ENCODE results near the gene ERCC8. TPM values are rescaled to one million over a fixed set of nuclear protein-coding genes. Genes with fewer than 3 reads are reported as not detected.

Gene ERCC8
- total RNA-seq, 1 experiment from 2014 or later: 15.1 TPM

DNA sequence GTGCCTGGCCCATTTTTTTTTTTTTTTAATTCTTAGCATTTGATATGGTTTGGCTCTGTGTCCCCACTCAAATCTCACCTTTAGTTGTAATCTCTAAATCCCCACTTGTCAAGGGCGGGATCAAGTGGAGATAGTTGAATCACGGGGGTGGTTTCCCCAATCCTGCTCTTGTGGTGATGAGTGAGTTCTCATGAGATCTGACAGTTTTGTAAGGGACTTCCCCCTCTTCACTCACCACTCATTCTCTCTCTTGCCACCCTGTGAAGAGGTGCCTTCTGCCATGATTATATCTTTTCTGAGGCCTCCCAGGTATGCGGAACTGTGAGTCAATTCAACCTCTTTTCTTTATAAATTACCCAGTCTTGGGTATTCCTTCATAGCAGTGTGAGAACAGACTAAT, 27.4 kb upstream of the ERCC8 start (continued):
- TF ChIP-seq CEBPB (IDR thresholded peaks at IDR 0.05; ENCODE audit: low read depth) (no peak), ELF1 (IDR thresholded peaks at IDR 0.05; ENCODE audit: borderline replicate concordance, low read depth) (no peak), RAD21 (IDR thresholded peaks at IDR 0.05; ENCODE audit: low read depth) (no peak), EZH2phosphoT487 (IDR thresholded peaks at IDR 0.05; ENCODE audit: borderline replicate concordance) (no peak), EZH2 (IDR thresholded peaks at IDR 0.05) (no peak)
- TF ChIP-seq, protein P1, sequence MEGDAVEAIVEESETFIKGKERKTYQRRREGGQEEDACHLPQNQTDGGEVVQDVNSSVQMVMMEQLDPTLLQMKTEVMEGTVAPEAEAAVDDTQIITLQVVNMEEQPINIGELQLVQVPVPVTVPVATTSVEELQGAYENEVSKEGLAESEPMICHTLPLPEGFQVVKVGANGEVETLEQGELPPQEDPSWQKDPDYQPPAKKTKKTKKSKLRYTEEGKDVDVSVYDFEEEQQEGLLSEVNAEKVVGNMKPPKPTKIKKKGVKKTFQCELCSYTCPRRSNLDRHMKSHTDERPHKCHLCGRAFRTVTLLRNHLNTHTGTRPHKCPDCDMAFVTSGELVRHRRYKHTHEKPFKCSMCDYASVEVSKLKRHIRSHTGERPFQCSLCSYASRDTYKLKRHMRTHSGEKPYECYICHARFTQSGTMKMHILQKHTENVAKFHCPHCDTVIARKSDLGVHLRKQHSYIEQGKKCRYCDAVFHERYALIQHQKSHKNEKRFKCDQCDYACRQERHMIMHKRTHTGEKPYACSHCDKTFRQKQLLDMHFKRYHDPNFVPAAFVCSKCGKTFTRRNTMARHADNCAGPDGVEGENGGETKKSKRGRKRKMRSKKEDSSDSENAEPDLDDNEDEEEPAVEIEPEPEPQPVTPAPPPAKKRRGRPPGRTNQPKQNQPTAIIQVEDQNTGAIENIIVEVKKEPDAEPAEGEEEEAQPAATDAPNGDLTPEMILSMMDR (IDR thresholded peaks at IDR 0.05 in 2 of 3, conservative IDR thresholded peaks at IDR 0.05 in 1 of 3; ENCODE audit: borderline replicate concordance in 1 of 3, insufficient read depth in 1 of 3, low read depth in 2 of 3, low read length in 2 of 3): no peak

DNA sequence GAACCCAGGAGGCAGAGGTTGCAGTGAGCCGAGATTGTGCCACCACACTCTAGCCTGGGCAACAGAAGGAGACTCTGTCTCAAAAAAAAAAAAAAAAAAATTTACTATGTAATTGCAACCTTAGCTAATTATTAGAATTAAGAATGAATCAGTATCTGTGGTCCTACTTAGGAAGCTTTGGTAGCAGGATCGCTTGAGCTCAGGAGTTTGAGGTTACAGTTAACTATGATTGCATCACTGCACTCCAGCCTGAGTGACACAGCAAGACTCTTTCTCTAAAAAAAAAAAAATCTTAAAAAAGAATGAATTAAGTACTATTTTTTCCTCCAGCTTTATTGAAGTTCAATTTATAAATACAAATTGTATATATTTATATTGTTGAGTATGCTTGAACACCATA, 16.8 kb upstream of the ERCC8 start:
- ChIA-PET CTCF (no interaction called here), POLR2A (no interaction called here), RAD21 (ENCODE audit: low non-redundant PET in 1 of 2, low total read pairs in 2 of 2, uncharacterized antibody in 2 of 2, unreplicated experiment in 2 of 2) (interaction anchor here in 1 of 2 experiments (0.7 kb wide), 1 partner anchor 21 kb away, joined by 5 read pairs; no protein-coding TSS in a partner anchor)
- ATAC-seq (no peak), DNase-seq (ENCODE audit: low read depth, low spot score) (no peak)
- intact Hi-C loops (cut with micrococcal nuclease): no loop called here
- Histone ChIP-seq H3K9me3 (ENCODE audit: control insufficient read depth in 1 of 2, insufficient read depth in 1 of 2, low read depth in 1 of 2, low read length in 2 of 2) (no peaks in the 10 kb centered on the region; a peak in 1 of 4 replicates), H3K4me1 (ENCODE audit: control insufficient read depth in 1 of 2, insufficient read depth in 2 of 2, low read length in 2 of 2) (no peaks in the 10 kb centered on the region; a peak in 1 of 4 replicates), H3K4me2 (ENCODE audit: low read length) (no peak overlapping the region), H4K20me1 (ENCODE audit: insufficient read depth) (no peaks in the 10 kb centered on the region), H3K79me2 (ENCODE audit: insufficient read depth, low read length) (peaks cover 56% of the 10 kb centered on the region), H2AFZ (ENCODE audit: low read depth, low read length, poor library complexity, severe bottlenecking) (no peak overlapping the region), H3K27ac (ENCODE audit: low read depth, low read length) (no peak overlapping the region), H3K9ac (ENCODE audit: low read length) (no peak overlapping the region), H3K4me3 (replicated peaks in 1 of 2; ENCODE audit: low read depth in 1 of 2, low read length in 2 of 2) (no peak overlapping the region), H3K36me3 (ENCODE audit: control insufficient read depth in 1 of 2, insufficient read depth in 2 of 2, low read length in 2 of 2) (no peaks in the 10 kb centered on the region), H3K27me3 (ENCODE audit: insufficient read depth, low read length) (no peaks in the 10 kb centered on the region), H3K9me2 (ENCODE audit: insufficient read depth) (no peaks in the 10 kb centered on the region)
- TF ChIP-seq CEBPB (IDR thresholded peaks at IDR 0.05; ENCODE audit: low read depth) (no peak), EZH2phosphoT487 (IDR thresholded peaks at IDR 0.05; ENCODE audit: borderline replicate concordance) (no peak), RAD21 (IDR thresholded peaks at IDR 0.05; ENCODE audit: low read depth) (no peak), EZH2 (IDR thresholded peaks at IDR 0.05) (no peak), POLR2AphosphoS5 (IDR thresholded peaks at IDR 0.05; ENCODE audit: low read depth, low read length) (no peak), ZFX (IDR thresholded peaks at IDR 0.05) (no peak), ELF1 (IDR thresholded peaks at IDR 0.05; ENCODE audit: borderline replicate concordance, low read depth) (no peak), ZNF274 (IDR thresholded peaks at IDR 0.05; ENCODE audit: low read depth, low read length) (no peak), CBX3 (IDR thresholded peaks at IDR 0.05; ENCODE audit: low read depth) (no peak), POLR2A (IDR thresholded peaks at IDR 0.05; ENCODE audit: borderline replicate concordance, extremely low read depth, insufficient read depth, insufficient read length) (no peak), EGR1 (IDR thresholded peaks at IDR 0.05; ENCODE audit: low read depth) (no peak), YY1 (IDR thresholded peaks at IDR 0.05; ENCODE audit: extremely low read depth, insufficient replicate concordance, low read depth, low read length) (no peak)
- TF ChIP-seq, protein P2, sequence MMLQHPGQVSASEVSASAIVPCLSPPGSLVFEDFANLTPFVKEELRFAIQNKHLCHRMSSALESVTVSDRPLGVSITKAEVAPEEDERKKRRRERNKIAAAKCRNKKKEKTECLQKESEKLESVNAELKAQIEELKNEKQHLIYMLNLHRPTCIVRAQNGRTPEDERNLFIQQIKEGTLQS (IDR thresholded peaks at IDR 0.05): no peak
- TF ChIP-seq, protein P3, sequence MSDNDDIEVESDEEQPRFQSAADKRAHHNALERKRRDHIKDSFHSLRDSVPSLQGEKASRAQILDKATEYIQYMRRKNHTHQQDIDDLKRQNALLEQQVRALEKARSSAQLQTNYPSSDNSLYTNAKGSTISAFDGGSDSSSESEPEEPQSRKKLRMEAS (IDR thresholded peaks at IDR 0.05): no peak
- TF ChIP-seq, protein P4, sequence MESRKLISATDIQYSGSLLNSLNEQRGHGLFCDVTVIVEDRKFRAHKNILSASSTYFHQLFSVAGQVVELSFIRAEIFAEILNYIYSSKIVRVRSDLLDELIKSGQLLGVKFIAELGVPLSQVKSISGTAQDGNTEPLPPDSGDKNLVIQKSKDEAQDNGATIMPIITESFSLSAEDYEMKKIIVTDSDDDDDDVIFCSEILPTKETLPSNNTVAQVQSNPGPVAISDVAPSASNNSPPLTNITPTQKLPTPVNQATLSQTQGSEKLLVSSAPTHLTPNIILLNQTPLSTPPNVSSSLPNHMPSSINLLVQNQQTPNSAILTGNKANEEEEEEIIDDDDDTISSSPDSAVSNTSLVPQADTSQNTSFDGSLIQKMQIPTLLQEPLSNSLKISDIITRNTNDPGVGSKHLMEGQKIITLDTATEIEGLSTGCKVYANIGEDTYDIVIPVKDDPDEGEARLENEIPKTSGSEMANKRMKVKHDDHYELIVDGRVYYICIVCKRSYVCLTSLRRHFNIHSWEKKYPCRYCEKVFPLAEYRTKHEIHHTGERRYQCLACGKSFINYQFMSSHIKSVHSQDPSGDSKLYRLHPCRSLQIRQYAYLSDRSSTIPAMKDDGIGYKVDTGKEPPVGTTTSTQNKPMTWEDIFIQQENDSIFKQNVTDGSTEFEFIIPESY (IDR thresholded peaks at IDR 0.05; ENCODE audit: extremely low read depth, insufficient replicate concordance, low read length): no peak
- BruUV-seq (replicated peaks): no TSS peak
